GM18498 (cell line): Measurements from ENCODE around the gene ARHGAP21.
"Not testable (repeated sequence)": the region's sequence is repeated elsewhere in the genome, so short reads cannot be mapped to it uniquely, and the experiment has no call there.

Experiments
- ATAC-seq: cut with Tn5 transposase; IDR thresholded peaks from one replicate; pipeline ENCODE4 v1.9.1; 2021; ENCODE audit warnings: mild to moderate bottlenecking, moderate library complexity; ENCODE audit not compliant: unreplicated experiment

ARHGAP21 gene

DNA sequence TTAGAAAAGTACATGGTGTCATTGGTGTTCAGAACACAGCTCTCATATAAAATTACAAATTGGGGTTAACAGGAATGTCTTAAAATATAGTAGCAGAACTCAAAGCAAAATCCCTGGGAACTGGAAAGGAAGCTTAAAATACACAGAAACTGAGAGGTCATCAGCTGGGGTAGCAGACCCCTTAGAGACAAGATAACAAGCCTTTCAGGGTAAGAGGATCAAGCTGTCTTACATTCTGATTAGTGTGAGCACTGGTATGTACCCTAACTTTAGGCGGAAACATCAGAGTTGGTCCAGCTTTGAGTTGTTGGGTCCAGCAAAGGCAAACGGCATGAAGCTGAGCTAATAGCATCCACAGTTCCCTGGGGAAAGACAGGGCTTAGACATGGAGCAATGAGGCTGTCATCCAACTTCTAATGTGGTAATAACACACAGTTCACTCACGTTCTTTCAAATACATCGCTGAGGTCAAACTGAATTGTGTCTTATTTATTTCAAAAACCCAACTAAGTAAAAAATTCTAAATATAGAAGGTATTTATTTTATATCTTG, 32.6 kb downstream of the ARHGAP21 start:
- no peak for ATAC-seq

DNA sequence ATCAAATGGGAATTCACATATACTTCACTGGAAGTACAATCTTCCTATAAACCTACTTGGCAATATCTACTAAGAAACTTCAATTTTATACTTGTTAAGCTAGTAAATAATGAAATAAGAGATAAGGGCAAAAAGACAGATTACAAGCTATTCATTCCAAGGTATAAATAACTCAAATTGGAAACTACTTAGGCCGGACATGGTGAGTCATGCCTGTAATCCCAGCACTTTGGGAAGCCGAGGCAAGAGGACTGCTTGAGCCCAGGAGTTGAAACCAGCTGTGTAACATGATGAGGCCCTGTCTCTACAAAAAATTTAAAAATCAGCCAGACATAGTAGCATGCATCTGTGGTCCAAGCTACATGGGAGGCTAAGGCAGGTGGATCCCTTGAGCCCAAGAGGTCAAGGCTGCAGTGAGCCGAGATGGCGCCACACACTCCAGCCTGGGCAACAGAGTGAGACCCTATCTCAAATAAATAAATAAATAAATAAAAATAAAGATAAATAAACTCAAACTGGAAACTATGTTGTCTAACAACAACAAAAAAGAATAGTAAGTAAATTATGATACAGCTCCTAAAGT, 37.6 kb downstream of the ARHGAP21 start:
- ATAC-seq: no peak

DNA sequence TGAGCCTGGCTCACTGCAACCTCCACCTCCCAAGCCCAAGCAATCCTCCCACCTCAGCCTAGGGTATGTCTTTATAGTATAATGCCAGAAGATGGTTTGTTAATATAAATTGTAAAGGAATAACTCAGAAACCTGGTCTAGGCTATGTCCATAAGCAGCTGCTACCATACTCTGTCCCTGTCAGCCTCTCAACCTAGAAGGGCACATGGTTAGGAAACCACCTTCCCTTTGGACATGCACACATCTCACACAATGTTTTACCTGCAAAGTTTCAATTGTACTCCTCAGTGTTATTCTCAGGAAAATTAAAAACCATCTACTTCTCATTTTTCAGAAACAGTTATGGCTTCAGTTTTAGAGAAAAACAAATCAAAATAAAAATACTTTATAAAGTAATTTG, 40.1 kb downstream of the ARHGAP21 start:
- no peak for ATAC-seq

DNA sequence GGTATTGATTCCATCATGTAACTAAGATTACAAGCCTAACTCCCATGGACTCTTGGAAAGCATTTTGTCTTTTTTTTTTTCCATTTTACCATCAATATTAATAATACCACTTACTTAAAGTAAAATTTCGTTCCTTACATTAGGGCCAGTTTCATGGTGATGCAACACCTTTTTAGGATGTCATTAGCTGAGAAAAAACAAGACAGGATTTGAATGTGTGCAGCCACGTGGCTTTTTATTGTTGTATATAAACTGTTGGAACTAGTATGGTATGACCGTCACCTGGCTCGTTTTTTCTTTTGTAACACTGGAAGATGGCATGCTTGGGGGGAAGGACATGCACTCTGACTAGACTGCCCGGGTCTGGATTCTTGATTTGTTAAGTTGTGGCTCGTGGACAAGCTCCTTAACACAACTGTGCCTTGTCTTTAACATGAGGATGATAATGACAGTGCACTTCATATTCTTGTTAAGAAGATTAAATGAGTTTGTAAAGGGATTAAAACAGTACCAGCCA, 42.1 kb downstream of the ARHGAP21 start:
- ATAC-seq: no peak

DNA sequence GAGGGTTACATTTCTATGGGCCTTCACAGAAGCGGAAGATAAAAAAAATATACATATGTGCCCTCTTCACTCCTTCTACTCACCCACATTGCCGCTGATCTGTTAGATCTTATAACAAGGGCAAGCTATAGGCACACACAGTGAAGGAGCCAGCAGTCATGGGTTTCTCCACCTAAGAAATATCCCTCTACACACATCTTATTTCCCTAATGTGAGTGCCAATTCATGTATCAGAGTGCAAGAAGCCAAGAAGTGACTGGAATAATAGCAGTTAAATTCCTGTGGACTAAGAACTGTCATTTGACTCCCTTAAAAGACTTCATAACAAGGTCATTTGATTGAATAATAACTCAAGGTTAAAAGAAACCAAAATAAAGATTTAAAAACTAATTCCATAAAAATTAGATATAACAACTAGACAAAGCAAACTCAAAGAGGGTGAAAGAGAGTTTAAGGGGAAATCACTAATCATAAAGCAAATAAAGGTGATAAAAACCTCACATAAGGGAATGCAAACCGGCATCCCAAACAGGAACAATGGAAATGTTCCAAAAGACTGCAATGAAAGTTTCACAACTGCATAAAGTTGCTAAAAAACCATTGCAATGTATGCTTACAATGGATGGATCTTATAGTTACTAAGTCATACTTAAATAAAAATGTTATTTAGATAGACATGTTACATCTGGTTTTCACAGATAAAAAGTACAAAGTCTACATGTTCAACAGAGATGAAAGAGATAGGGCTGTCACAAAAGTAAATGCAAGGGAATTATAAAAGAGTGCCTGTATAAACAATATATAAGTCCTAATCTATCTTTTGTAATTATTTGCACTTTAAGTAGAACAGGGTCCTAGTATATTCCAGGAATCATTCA, 42.8 kb downstream of the ARHGAP21 start:
- ATAC-seq: no peak

DNA sequence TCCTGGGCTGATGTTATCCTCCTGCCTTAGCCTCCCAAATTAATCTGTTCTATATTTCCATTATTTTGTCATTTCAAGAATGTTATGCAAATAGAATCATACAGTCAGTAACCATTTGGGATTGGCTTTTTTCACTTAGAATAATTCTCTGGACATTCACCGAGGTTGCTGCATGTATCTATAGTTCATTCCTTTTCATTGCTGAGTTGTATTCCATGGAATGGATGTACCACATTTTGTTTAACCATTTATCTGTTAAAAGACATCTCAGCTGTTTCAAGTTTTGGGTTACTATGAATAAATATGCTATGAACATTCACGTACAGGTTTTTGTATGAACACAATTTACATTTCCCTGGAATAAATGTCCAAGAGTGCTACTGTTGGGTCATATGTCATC, 44.9 kb downstream of the ARHGAP21 start:
- no peak for ATAC-seq

DNA sequence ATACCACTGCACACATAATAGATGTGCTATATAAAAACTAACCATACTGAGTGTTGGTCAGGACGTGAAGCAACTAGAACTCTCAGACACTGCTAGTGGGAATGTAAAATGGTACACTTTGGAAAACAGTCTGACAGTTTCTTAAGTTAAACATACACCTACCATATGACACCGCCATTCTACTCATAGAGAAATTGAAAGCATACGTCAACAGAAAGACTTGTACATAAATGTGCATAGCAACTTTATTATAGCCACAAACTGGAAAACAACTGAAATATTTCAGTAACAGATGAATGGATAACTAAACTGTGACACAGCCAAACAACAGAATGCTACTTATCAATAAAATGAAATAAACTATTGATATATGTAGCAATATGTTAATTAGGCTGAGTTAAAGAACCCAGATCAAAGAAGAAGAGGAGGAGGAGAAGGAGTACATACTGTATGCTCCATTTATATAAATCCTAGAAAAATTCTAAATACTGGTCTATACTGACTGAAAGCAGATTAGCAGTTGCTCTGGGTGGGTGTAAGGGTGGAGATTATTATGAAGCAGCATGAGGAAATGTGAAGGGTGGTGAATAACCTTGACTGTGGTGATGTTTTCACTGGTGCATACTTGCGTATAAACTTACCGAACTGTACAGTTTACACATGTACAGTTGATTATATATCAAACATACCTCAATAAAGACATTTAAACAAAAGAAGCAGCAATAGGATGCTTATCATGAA, 48.6 kb downstream of the ARHGAP21 start:
- peak; percentile 68 for ATAC-seq

DNA sequence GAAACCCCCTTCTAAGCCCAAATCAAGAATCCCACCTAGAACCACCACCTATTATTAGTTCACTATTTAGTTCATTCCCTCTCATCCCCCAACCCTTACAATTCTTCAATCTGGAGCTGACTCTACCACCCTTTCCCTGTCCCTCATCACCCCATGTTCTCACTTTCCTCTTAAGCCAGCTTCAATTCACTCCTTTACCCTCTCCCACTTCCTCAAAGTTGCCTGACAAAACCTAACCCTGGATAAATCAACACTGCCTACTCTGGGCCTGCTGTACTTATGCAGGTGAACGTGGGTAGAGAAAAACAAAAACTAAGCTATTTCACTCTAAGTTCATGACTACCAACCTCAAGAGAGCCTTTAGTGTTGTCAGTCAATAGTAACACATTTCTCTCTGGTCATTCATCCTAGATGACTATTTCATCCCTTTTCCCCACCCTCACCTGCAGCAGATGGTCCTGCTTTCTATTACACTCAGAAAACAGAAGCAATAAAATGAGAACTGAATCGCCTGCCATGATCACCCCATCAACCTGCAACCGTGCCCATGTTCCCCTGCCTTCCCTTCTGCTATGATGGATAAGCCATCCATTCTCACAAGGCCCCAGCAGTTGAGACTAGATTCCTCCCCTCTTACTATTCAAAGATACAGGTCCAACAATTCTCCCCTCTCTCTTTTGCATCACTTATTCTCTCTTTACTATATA, 52.6 kb downstream of the ARHGAP21 start:
- no peak for ATAC-seq

DNA sequence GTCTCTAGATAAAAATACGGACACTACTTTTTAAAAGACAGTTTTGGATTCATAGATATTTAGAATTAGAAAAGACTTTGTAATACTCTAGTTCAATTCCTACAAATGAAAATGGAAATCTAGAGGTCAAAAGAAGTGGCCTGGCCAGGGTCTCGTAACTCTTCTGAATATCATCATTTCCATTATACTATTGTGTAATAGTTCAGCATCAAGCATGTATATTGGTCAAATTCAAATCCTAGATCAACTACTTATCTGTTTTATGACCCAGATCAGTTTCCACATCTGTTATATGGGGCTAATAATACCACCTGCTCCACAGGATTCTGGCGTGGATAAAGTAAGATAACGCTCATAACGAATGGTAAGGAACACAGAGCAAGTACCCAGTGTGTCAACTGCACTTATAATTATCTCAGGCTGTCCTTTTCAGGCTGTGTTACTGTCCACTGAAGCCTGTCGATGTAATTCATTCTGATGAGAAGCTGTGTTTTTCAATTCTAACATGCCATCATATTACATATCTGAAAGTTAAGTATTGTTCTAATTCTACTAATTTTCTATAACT, 54.3 kb downstream of the ARHGAP21 start:
- no peak for ATAC-seq

DNA sequence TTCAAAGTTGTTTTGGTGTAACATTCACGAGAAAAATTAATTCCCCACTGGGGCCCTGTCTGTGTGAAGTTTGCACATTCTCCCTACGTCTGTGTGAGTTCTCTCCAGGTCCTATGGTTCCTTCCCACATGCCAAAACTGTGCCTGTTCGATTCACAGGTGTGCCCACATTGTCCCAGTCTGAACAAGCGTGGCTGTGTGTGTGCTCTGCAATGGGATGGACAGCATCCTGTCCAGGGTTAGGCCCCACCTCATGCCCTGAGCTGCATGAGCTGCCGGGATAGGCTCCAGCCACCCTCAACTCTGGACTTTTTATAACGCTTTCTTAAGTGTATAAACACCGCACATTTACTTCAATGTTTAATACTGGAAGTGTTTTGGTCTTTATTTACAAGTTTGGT, 55.4 kb downstream of the ARHGAP21 start:
- ATAC-seq: no peak

DNA sequence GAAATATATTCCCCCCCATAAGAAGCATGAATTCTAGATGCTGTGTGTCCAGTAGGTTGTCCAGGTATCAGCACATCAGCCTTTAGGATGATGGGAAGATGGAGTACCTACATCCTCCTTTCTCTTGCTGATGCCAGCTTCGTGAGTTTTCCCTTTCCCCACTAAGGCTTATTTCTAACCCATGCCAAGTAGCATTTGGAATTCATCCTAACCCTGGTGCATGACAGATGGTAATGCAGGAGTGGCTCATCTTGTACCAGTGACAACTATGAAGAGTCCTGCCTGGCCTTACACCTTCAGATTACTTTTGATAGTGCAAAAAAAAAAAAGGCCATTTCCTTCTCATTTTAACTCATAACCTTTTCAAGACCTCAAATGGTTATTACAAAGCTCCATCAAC, 58.7 kb downstream of the ARHGAP21 start:
- no peak for ATAC-seq

DNA sequence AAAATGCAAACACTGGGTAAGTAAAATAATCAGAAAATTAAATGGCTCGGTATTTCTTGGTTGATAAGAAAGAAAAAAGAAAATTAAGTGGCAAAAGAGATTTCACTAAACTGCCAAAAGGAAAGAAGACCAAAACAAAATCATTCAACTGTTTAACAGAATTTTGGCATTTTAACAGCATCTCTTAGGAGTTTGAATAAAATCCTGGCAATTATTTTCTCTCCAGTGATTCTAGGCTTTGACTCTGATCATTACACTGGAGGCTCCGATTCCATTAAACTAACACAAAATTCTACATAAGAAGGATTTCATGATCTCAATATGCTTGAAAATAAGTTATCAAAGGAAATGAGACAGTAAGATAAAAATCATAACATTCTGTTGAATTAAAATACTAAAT, 62.3 kb downstream of the ARHGAP21 start:
- no peak for ATAC-seq

DNA sequence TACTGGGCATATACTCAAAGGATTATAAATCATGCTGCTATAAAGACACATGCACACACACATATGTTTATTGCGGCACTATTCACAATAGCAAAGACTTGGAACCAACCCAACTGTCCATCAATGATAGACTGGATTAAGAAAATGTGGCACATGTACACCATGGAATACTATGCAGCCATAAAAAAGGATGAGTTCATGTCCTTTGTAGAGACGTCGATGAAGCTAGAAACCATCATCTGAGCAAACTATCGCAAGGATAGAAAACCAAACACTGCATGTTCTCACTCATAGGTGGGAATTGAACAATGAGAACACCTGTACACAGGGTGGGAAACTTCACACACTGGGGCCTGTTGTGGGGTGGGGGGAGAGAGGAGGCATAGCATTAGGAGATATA, 65.4 kb downstream of the ARHGAP21 start:
- ATAC-seq: not testable (repeated sequence)

DNA sequence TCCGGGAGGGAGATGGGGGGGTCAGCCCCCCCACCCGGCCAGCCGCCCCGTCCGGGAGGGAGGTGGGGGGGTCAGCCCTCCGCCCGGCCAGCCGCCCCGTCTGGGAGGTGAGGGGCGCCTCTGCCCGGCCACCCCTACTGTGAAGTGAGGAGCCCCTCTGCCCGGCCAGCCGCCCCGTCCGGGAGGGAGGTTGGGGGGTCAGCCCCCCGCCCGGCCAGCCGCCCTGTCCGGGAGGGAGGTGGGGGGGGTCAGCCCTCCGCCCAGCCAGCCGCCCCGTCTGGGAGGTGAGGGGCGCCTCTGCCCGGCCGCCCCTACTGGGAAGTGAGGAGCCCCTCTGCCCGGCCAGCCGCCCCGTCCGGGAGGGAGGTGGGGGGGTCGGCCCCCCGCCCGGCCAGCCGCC, 67.4 kb downstream of the ARHGAP21 start:
- ATAC-seq: not testable (repeated sequence)

DNA sequence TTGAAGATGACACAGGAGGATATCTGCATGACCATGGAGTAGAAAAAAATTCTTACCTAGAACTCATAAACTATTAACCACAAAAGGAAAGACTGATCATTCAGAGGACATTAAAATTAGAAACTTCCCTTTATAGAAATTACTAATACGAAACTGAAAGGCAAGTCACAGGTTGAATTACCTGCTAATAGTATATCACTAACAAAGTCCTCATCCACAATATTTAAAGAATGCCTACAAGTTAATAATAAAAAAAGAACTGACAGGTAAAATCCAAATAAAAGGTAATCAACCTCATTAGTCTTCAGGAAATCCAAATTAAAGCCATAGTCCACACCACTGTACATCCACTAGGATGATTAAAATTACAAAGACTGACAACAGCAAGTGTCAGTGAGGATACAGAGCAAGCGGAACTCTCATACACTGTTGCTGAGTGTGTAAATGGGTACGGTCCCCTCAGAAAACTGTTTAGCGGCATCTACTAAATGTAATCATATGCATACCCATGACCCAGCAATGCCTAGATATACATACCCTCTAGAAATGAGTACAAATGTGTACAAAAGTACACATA, 71.2 kb downstream of the ARHGAP21 start:
- peak; percentile 89 for ATAC-seq

DNA sequence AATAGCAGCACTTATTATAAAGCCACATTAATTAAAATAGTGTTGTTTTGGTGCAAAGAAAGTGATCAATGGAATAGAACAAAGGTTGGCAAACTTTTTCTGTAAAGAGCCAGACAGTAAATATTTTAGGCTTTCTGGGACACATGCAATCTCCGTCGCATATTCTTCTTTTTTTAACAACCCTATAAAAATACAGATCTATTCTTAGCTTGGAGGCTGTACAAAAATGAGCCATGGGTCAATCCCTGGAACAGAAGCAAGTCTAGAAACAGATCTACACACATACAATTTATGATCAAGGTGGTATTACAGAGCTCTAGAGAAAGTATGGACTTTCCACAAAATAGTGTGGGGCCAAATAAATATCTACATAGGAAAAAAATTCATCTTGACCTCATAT, 71.8 kb downstream of the ARHGAP21 start:
- ATAC-seq: peak; percentile 6

DNA sequence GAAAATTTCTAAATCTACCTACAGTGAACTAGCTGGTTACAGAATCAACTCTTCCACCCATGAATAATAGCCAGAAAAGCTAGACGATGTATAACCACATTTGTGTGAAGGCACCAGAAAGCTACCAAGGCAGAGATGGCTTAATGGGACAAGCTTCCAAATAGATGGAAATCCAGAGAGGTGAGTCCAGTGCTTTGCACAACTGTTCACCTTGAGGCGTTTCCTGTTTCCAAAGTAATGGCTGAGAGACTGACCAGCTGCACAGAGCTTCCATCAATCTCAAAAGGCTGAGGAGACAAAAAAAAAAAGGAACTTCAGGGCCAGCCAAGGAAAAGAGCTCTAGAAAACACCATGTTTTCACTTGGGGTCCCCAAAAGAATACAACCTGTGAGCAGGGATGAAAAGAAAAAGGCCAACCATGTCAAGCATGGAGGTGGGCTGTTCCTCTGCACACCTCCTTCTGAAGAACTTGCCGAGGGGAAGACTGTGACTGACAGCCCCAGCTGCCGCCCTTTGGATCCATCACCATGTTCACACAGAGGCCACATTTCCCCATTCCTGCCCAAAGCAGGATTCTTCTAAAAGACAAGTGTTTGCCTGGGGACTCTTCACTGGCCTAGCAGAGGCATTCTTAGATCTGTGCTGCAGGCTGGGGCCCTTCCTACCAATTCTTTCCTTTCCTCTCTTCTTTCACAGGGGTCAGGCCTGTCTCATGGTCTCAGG, 72.9 kb downstream of the ARHGAP21 start:
- no peak for ATAC-seq

DNA sequence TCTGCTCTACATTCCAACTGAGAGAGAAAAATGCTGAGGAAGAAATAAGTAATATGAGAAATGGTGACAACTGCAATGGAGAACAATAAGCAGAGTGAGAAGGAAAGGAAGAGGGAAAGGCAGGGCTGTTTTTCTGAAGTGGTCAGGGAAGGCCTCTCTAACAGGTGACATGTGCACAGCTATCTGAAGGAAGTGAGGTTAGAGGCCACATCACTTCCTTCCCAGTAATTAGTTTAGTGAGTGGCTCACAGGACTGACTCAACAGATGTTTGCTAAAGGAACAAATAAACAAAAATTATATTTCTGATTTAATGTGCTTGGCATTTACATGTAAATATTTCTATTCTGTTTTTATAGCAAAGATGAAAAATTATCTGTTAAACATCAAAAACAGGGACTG, 77.9 kb downstream of the ARHGAP21 start:
- no peak for ATAC-seq

DNA sequence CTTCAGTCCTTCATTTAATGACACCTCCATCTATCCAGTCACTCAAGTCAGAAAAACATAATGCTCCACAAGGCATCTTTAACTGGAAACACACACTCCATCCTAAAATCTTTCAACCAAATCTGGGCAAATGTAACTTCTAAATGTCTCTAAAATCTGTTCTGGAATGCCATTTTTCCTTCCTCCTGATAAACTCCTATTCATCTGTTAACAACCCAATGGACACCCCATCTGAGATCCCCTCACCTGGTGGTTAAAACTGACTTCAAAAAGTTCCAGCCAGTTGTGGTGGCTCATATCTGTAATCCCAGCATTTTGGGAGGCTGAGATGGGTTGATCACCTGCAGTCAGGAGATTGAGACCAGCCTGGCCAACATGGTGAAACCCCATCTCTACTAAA, 78.7 kb downstream of the ARHGAP21 start:
- ATAC-seq: no peak
